ENCODE measurements around the gene SLC26A5. TPM values are rescaled to one million over a fixed set of nuclear protein-coding genes. Genes with fewer than 3 reads are reported as not detected.

Gene SLC26A5
- total and polyA plus RNA-seq, 12 donors = not detected

- 0 to 2% methylated on average over 26 of the region's 26 CpGs for whole genome bisulfite sequencing, 2 donors
- Histone ChIP-seq H3K4me1 (peaks cover 0 to 51% (median 40%) of the 10 kb centered on the region in 9 donors), H3K4me3 (peak overlapping the region; percentile 73 to 95 (median 88)), H3K9me3 (no peaks in the 10 kb centered on the region), H3K27me3 (no peaks in the 10 kb centered on the region), H3K27ac (peak overlapping the region; percentile 14 to 95 (median 86)), H3K36me3 (peaks cover 0 to 33% (median 13%) of the 10 kb centered on the region in 9 donors)
- intact Hi-C loops (cut with DNase I) = loop anchor here in 3 of 10 donors (2.0 to 10.0 kb wide), 2 partner anchors 47 to 49 kb away; partner anchors contain the start of gene PMPCB (in 3 of the 3)
- TF ChIP-seq CTCF (IDR thresholded peaks at IDR 0.05) = no peak
- no peak for DNase-seq
- peak in 4 of 8 donors; percentile 1 to 45 (median 12) for ATAC-seq
These were observed 102.1 kb downstream of the SLC26A5 start for GRCh38 chr7:103343758-103344452.

GRCh38 chr7:103343332-103343731 lies 102.7 kb downstream of the SLC26A5 start:
- ATAC-seq (no peak), DNase-seq (no peak)
- Histone ChIP-seq H3K36me3 (peaks cover 0 to 39% (median 13%) of the 10 kb centered on the region in 9 donors), H3K9me3 (no peaks in the 10 kb centered on the region), H3K27ac (peak overlapping the region in 4 of 10 donors; percentile 83 to 95 (median 88)), H3K4me3 (peak overlapping the region in 8 of 10 donors; percentile 73 to 95 (median 88)), H3K4me1 (peaks cover 0 to 45% (median 35%) of the 10 kb centered on the region in 9 donors), H3K27me3 (no peaks in the 10 kb centered on the region)
- intact Hi-C loops (cut with DNase I) = loop anchor here in 1 of 10 donors (10.0 kb wide), 1 partner anchor 49 kb away; the partner anchor contains the start of gene PMPCB
- TF ChIP-seq CTCF (IDR thresholded peaks at IDR 0.05) = no peak

- ATAC-seq = no peak
These were observed 104.5 kb downstream of the SLC26A5 start for GRCh38 chr7:103341466-103341865.

GRCh38 chr7:103338864-103339263 lies 107.1 kb downstream of the SLC26A5 start:
- TF ChIP-seq CTCF (IDR thresholded peaks at IDR 0.05) = no peak
- intact Hi-C loops (cut with DNase I) = no loop called here
- no peaks in the 10 kb centered on the region for H3K9me3 ChIP-seq
- no peak overlapping the region for H3K27ac ChIP-seq
- 99 to 100% methylated on average over 2 of the region's 2 CpGs for WGBS, 2 donors
- H3K27me3 ChIP-seq = no peaks in the 10 kb centered on the region
- H3K4me1 ChIP-seq = peaks cover 0 to 30% (median 18%) of the 10 kb centered on the region in 9 donors
- peaks cover 0 to 84% (median 32%) of the 10 kb centered on the region in 9 donors for H3K36me3 ChIP-seq
- DNase-seq = no peak
- ATAC-seq = no peak
- H3K4me3 ChIP-seq = no peak overlapping the region

More at GRCh38 chr7:103341466-103341865, 104.5 kb downstream of the SLC26A5 start:
- 81 to 90% methylated on average over 2 of the region's 2 CpGs for WGBS, 2 donors
- no peaks in the 10 kb centered on the region for H3K9me3 ChIP-seq
- no peaks in the 10 kb centered on the region for H3K27me3 ChIP-seq
- DNase-seq = no peak
- no peak for TF ChIP-seq CTCF (IDR thresholded peaks at IDR 0.05)
- H3K27ac ChIP-seq = no peak overlapping the region
- peaks cover 0 to 58% (median 20%) of the 10 kb centered on the region in 9 donors for H3K36me3 ChIP-seq
- intact Hi-C loops (cut with DNase I) = loop anchor here in 1 of 10 donors (10.0 kb wide), 1 partner anchor 47 kb away; the partner anchor contains the start of gene PMPCB
- H3K4me1 ChIP-seq = peaks cover 0 to 37% (median 27%) of the 10 kb centered on the region in 9 donors
- no peak overlapping the region for H3K4me3 ChIP-seq

All from heart right ventricle (tissue), 16 donors.